Ammon's horn (tissue), 1 donor: ENCODE data around the gene TUT4.

Experiments
- DNase-seq: peaks from one replicate; pipeline ENCODE4 v3.0.0-alpha.2; 2016; ENCODE audit warnings: low spot score

Gene TUT4

GRCh38 chr1:52532247-52532646 lies 20.6 kb downstream of the TUT4 start:
- no peak for DNase-seq

- DNase-seq, result no peak
These were observed 21.5 kb downstream of the TUT4 start for GRCh38 chr1:52531249-52531872.

- no peak for DNase-seq
These were observed 22.2 kb downstream of the TUT4 start for GRCh38 chr1:52530563-52531144.

- no peak for DNase-seq
These were observed 29.5 kb downstream of the TUT4 start for GRCh38 chr1:52523376-52523775.

DNA sequence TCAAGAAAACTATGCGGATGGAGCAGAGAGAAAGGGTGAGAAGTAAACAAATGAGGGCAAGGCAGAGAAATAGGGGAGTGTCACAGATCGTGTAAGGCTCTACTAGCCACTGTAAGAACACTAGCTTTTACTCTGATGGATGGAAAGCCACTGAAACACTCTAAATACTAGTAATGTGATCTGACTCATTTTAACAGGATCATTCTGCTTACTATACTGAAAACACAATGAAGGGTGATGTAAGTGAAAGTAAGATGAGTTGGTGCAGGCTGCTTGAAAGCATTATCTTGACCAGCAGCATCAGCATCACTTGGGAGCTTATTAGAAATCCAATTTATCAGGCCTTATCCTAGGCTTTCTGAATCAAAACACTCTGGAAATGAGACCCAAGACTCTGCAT lies 32.7 kb downstream of the TUT4 start:
- DNase-seq, result no peak

- DNase-seq, result no peak
These were observed 33.9 kb downstream of the TUT4 start for GRCh38 chr1:52518962-52519361.

DNA sequence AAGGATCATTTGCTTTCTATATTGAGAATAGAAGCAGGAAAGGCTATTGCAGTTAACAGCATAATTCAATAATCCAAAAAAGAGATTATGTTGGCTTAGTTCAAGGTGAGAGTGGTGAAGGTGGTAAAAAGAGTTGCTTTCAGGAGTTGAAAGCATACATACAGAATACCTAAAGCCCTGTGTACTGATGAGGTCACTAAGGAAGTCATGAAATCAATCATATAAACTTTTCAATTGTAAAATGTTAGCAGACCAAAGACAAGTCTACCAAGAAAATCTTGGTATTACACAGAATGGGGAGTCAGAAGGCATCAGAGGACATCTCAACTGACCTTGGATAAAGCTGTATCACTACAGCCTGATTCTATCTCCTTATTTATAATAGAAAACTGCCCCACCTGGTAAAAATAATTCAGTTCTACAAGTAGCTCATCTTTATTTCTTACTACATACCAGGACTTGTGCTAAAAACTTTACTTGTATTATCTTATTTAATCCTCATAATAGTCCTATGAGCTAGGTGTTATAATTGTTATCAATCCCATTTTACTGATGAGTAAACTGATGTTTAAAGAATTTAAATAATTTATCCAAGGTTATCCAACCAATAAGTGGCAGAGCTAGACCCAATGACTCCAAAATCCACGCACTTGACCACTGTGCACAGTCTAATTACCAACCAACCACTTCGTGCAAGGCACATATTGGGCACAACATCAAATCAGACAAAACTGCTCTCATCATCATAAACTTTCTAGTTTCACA lies 40.9 kb downstream of the TUT4 start:
- DNase-seq, result no peak

- DNase-seq, result no peak
These were observed 41.5 kb downstream of the TUT4 start for GRCh38 chr1:52511439-52511838.

GRCh38 chr1:52506920-52507546 lies 45.9 kb downstream of the TUT4 start:
- no peak for DNase-seq

GRCh38 chr1:52506349-52506748 lies 46.5 kb downstream of the TUT4 start:
- DNase-seq, result no peak

DNA sequence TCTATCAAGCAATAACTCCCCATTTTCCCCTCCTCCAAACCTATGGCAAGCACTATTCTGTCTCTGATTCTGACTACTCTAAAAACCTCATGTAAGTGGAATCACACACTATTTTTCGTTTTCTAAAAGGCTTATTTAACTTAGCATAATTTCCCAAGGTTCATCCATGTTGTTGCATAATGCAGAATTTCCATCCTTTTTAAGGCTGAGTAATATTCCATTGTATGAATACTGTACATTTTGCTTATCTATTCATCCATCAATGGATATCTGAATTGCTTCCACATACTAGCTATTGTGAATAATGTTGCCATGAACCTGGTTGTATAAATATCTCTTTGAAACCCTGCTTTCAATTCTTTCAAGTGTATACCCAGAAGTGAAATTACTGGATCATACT lies 48.2 kb downstream of the TUT4 start:
- DNase-seq, result no peak

DNA sequence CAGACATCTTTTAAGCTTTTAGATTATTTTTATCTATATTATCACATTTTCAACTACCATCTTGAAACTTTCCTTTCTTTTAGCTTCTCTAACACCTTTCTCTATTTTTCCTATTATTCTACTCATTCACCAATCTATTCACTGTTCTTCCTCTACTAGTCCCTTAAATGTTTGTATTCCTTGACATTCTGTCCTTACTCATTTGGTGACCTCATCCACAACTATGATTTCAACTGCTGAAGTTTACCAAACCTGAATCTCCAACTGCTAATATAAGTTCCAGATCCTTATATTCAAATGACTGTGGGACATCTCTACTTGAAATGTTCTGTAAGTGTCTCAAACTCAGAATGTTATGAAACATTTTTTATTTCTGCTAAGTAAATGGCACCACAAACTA lies 49.2 kb downstream of the TUT4 start:
- DNase-seq, result no peak

DNA sequence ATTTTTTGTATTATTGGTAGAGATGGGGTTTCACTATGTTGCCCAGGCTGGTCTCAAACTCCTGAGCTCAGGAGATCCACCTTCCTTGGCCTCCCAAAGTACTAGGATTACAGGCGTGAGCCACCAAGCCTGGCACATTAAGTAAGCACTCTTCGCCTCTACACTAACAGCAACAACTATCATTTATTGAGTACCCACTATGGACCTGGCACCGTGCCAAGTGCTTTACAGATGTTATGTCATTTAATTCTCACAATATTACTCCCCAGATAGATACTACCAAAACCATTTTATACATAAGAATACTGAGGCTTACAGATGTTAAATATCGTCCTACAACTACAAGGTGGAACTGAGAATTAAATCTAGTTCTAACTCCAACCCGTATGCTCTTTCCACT lies 50.1 kb downstream of the TUT4 start:
- peak; percentile 3 for DNase-seq

GRCh38 chr1:52487632-52488031 lies 65.3 kb downstream of the TUT4 start:
- no peak for DNase-seq

- DNase-seq, result no peak
These were observed 70.4 kb downstream of the TUT4 start for GRCh38 chr1:52482326-52483004.

- no peak for DNase-seq
These were observed 73.8 kb downstream of the TUT4 start for GRCh38 chr1:52479076-52479475.

DNA sequence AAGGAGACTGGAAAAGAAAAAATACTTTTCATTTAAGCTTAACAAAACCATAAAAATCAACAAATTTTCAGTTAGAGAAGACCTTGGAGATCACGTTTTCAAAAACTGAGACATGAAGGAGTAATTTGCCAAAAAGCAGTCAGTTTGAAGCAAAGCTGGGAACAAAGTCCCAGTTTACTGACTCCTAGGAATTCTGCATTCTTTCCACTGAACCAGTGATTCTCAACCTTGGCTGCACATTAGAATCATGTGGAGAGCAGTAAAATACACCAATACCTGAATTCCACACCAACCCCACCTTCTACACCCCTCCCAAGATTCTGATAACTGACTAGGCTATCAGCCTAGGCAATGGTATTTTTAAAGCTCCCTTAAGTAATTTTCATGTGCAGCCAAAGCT lies 75.0 kb downstream of the TUT4 start:
- no peak for DNase-seq

GRCh38 chr1:52476943-52477342 lies 75.9 kb downstream of the TUT4 start:
- no peak for DNase-seq

GRCh38 chr1:52474807-52475206 lies 78.1 kb downstream of the TUT4 start:
- DNase-seq, result no peak

DNA sequence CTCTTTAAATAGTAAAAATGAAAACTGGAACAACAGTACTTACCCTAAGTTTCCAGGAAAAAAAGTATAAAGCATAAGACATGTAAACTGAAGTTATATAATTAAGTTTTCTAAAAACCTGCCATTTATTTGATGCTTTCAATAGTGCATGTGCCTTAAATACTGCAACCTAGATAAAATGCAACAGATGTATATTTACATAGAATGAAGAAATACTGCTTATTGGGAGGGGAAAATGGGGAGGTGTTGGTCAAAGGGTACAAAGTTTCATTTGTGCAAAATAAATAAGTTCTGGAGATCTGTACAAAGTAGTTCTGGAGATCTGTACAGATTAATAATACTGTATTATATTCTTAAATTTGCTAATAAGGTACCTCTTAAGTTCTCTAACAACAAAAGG lies 79.9 kb downstream of the TUT4 start:
- no peak for DNase-seq

GRCh38 chr1:52472384-52472783 lies 80.5 kb downstream of the TUT4 start:
- no peak for DNase-seq

DNA sequence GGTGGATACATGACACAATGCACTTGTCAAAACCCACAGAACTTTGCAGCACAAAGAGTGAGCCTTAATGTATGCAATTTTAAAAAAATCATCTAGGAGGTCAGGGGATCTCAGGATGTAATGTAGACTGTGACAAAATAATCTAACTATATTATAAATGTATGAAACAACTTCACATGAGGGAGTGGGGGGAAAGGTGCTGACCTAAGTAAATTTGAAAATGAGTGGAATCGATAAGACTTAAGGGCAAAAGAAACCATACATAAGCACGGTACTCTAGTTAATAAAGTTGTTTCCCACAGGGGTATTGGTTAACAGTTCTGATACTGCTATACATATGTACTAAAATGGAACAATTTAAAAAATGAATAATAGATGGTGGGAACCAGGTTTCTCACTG lies 83.8 kb downstream of the TUT4 start:
- no peak for DNase-seq

DNA sequence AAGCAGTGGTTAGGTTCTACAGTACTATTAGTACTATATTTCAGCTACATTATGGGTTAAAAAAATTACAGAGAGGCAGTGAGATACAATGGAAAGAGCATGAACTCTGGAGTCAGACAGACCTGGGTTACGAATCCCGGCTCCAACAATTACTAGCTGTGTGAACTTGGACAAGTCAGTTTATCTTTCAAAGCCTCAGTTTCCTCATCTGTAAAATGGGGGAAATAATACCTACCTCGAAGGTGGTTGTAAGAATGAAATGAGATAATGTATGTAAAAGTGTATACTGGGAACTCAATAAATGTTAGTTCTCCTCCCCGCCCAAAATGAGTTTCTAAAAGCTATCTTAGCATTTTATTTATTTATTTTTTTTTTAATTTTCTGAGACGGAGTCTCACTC lies 89.0 kb downstream of the TUT4 start:
- DNase-seq, result no peak
